Hepatocyte (in vitro differentiated cells): ENCODE results near the gene PCYT2. TPM values are rescaled to one million over a fixed set of nuclear protein-coding genes. Genes with fewer than 3 reads are reported as not detected.

Experiments
- DNase-seq: peaks from one replicate; pipeline ENCODE4 v3.0.0-alpha.2; 2016; ENCODE audit warnings: low spot score
- H2AFZ ChIP-seq: fragments of 200-600 bp; sonication (generic); 2 replicates; pipeline ENCODE4 v1.6.0; 2016; ENCODE audit warnings: antibody characterized with exemption, mild to moderate bottlenecking
- H3K27ac ChIP-seq: fragments of 200-600 bp; sonication (generic); 2 replicates; pipeline ENCODE4 v1.5.1; 2016; ENCODE audit warnings: mild to moderate bottlenecking
- H3K27me3 ChIP-seq: fragments of 200-600 bp; sonication (generic); 2 replicates; pipeline ENCODE4 v1.6.1; 2016
- H3K36me3 ChIP-seq: fragments of 200-600 bp; sonication (generic); replicated peaks from 2 replicates; pipeline ENCODE4 v1.5.1; 2016; ENCODE audit warnings: low read depth; ENCODE audit not compliant: insufficient read depth
- H3K4me1 ChIP-seq: fragments of 200-600 bp; sonication (generic); 2 replicates; pipeline ENCODE4 v1.5.1; 2016; ENCODE audit warnings: mild to moderate bottlenecking, moderate library complexity; ENCODE audit not compliant: insufficient read depth
- H3K4me2 ChIP-seq: fragments of 200-600 bp; sonication (generic); 2 replicates; pipeline ENCODE4 v1.6.0; 2016
- H3K4me3 ChIP-seq: fragments of 200-600 bp; sonication (generic); 2 replicates; pipeline ENCODE4 v1.5.1; 2016; ENCODE audit warnings: mild to moderate bottlenecking
- H3K79me2 ChIP-seq: fragments of 200-600 bp; sonication (generic); 2 replicates; pipeline ENCODE4 v1.6.0; 2017; ENCODE audit warnings: mild to moderate bottlenecking
- H3K9me2 ChIP-seq: fragments of 200-600 bp; sonication (generic); replicated peaks from 2 replicates; pipeline ENCODE4 v1.6.0; 2017; ENCODE audit warnings: mild to moderate bottlenecking; ENCODE audit not compliant: insufficient read depth
- H3K9me3 ChIP-seq: fragments of 200-600 bp; sonication (generic); 2 replicates; pipeline ENCODE4 v1.5.1; 2016; ENCODE audit warnings: low read depth, mild to moderate bottlenecking
- H4K20me1 ChIP-seq: fragments of 200-600 bp; sonication (generic); 2 replicates; pipeline ENCODE4 v1.6.0; 2016; ENCODE audit warnings: mild to moderate bottlenecking; ENCODE audit not compliant: insufficient read depth, poor library complexity, severe bottlenecking
- EZH2 ChIP-seq: fragments of 200-600 bp; sonication (generic); IDR thresholded peaks from 2 replicates; pipeline ENCODE4 v1.6.1; 2016; ENCODE audit warnings: antibody characterized with exemption, mild to moderate bottlenecking, borderline replicate concordance
- EZH2phosphoT487 ChIP-seq: fragments of 200-600 bp; sonication (generic); IDR thresholded peaks from one replicate; pipeline ENCODE4 v1.6.1; 2018; ENCODE audit warnings: antibody characterized with exemption, mild to moderate bottlenecking, low read depth, moderate library complexity; ENCODE audit not compliant: unreplicated experiment, severe bottlenecking
- WGBS: methylation state at CpG from one replicate; pipeline ENCODE4 v1.1.6; 2016; ENCODE audit warnings: low lambda C conversion rate; ENCODE audit errors: missing lambda C conversion rate; 5-methylcytosine and 5-hydroxymethylcytosine counted together
- polyA plus RNA-seq: library from polyadenylated mRNA; unstranded; fragments of >200 nt; fragmentation: Nextera tagmentation; extraction: Ambion mirVana; gene quantifications from 2 replicates; pipeline ENCODE4 v1.2.1, GENCODE V29; 2016
- total RNA-seq: library from RNA; depleted of rRNA; stranded (reverse); fragments of >200 nt; gene quantifications from 2 replicates; pipeline ENCODE4 v1.2.3, GENCODE V29; 2014
- TF ChIP-seq, protein P1 (sequence below): fragments of 200-600 bp; sonication (generic); IDR thresholded peaks from 2 replicates; pipeline ENCODE4 v1.5.1; 2016; ENCODE audit warnings: antibody characterized with exemption, mild to moderate bottlenecking; ENCODE audit not compliant: poor library complexity

Gene PCYT2
- total and polyA plus RNA-seq, 2 experiments from 2014 or later, result 84.7 to 126 TPM

DNA sequence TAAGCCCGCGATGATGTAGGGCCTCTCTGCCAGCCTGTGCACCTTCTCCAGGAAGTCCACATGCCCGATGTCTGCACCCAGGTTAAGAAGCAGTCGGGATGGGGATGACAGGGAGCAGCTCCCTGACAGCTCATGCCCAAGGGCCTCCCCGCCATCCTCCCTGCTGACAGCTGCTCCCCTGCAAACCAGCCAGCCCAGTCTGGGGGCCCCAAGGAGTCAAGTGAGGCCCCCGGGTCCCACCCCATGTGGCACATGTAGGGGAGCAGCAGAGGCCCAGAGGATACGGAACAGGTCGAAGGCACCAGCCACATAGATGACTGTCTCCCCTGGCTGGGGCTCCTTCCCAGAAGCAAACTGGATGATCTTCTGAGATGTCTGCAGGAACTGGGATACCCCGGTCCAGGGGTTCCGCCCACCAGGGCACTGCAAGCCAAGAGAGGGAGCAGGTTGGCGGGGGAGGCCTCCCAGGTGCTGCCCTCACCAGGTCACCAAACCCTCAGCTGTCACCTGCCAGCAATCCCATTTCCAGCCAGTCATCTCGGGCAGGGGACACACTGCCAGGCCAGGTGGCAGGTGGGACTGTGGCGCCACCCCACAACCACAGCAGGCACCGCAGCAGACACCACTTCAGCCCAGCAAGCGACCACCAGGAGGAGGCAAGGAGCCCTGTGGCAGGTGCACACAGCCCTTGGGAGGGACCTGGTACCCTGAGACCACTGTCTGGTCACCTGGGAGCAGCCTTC lies 4.6 kb downstream of the PCYT2 start:
- no peak for DNase-seq
- Histone ChIP-seq H4K20me1 (peaks cover 6% of the 10 kb centered on the region), H3K79me2 (peaks cover 18% of the 10 kb centered on the region), H3K27me3 (no peaks in the 10 kb centered on the region), H3K4me1 (peaks cover 20% of the 10 kb centered on the region), H3K4me3 (no peak overlapping the region), H3K9me3 (no peaks in the 10 kb centered on the region), H3K9me2 (no peaks in the 10 kb centered on the region), H3K36me3 (no peaks in the 10 kb centered on the region), H3K4me2 (no peak overlapping the region), H2AFZ (no peak overlapping the region), H3K27ac (no peak overlapping the region)
- no peak for TF ChIP-seq EZH2
- no peak for TF ChIP-seq EZH2phosphoT487
- TF ChIP-seq, protein P1, sequence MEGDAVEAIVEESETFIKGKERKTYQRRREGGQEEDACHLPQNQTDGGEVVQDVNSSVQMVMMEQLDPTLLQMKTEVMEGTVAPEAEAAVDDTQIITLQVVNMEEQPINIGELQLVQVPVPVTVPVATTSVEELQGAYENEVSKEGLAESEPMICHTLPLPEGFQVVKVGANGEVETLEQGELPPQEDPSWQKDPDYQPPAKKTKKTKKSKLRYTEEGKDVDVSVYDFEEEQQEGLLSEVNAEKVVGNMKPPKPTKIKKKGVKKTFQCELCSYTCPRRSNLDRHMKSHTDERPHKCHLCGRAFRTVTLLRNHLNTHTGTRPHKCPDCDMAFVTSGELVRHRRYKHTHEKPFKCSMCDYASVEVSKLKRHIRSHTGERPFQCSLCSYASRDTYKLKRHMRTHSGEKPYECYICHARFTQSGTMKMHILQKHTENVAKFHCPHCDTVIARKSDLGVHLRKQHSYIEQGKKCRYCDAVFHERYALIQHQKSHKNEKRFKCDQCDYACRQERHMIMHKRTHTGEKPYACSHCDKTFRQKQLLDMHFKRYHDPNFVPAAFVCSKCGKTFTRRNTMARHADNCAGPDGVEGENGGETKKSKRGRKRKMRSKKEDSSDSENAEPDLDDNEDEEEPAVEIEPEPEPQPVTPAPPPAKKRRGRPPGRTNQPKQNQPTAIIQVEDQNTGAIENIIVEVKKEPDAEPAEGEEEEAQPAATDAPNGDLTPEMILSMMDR, result no peak
- WGBS, result 97% methylated on average over 15 of the region's 15 CpGs

DNA sequence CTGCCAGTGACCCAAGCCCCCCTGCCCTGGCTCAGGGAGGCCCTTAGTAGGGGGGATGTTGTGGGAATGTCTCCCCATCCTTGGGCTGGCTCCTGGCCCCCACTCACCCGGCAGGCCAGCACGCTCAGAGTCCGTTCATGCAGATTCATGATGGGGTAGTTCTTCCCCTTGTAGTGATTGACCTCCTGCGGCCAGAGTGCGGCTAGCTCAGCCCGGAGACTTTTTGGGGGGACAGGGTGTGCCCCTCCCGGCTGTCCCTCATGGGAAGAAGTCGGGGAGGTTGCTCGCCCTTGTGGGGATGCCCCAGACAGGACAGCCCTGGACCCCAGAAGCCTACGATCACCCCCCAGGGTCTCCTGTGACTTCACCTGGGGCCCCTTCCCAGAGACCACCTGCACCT lies 5.2 kb downstream of the PCYT2 start:
- DNase-seq, result no peak
- H3K9me2 ChIP-seq, result no peaks in the 10 kb centered on the region
- H3K27me3 ChIP-seq, result no peaks in the 10 kb centered on the region
- H2AFZ ChIP-seq, result no peak overlapping the region
- no peaks in the 10 kb centered on the region for H3K9me3 ChIP-seq
- H3K4me3 ChIP-seq, result no peak overlapping the region
- no peaks in the 10 kb centered on the region for H3K36me3 ChIP-seq
- H4K20me1 ChIP-seq, result peaks cover 7% of the 10 kb centered on the region
- peaks cover 18% of the 10 kb centered on the region for H3K79me2 ChIP-seq
- H3K4me2 ChIP-seq, result no peak overlapping the region
- peaks cover 22% of the 10 kb centered on the region for H3K4me1 ChIP-seq
- TF ChIP-seq EZH2phosphoT487, result no peak
- TF ChIP-seq, protein P1, result no peak
- TF ChIP-seq EZH2, result no peak
- H3K27ac ChIP-seq, result no peak overlapping the region
- WGBS, result 92% methylated on average over 10 of the region's 10 CpGs

DNA sequence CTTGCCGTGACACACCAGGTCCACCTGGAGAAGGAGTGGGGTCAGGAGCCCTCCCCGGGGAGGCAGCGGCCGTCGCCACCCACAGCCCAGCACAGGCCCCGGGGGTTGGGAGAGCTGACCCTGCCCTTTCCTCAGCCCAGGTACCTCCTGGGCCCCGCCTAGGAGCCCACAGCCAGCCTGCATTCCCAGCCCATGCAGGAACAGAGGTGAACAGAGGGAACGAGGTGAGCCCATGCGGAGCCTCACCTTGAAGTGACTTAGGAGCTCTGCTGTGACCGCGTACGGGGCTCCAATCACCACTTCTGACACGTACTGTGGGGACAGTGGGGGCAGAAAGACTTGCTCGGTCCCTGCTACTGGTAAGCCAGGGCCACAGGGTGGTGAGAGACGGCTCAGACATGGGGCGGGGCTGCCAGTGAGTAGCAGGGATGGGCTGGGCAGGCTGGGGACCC lies 5.7 kb downstream of the PCYT2 start:
- H2AFZ ChIP-seq, result no peak overlapping the region
- H3K4me2 ChIP-seq, result no peak overlapping the region
- H3K4me3 ChIP-seq, result no peak overlapping the region
- H3K36me3 ChIP-seq, result no peaks in the 10 kb centered on the region
- no peak for DNase-seq
- H3K4me1 ChIP-seq, result peaks cover 22% of the 10 kb centered on the region
- H3K79me2 ChIP-seq, result peaks cover 18% of the 10 kb centered on the region
- no peaks in the 10 kb centered on the region for H3K9me2 ChIP-seq
- H3K9me3 ChIP-seq, result no peaks in the 10 kb centered on the region
- WGBS, result 96% methylated on average over 16 of the region's 16 CpGs
- TF ChIP-seq EZH2, result no peak
- TF ChIP-seq, protein P1, result no peak
- no peaks in the 10 kb centered on the region for H3K27me3 ChIP-seq
- H3K27ac ChIP-seq, result no peak overlapping the region
- peaks cover 7% of the 10 kb centered on the region for H4K20me1 ChIP-seq
